Muscle of leg (tissue), 11 donors: ENCODE results near the gene HS3ST5. TPM values are rescaled to one million over a fixed set of nuclear protein-coding genes. Genes with fewer than 3 reads are reported as not detected.

Experiments
- DNase-seq: peaks from one replicate; pipeline ENCODE4 v3.0.0; 2013
- H3K27ac ChIP-seq: one replicate; pipeline ENCODE4 v1.5.1; 2013; ENCODE audit warnings: mild to moderate bottlenecking, low read length, control low read depth
- H3K27me3 ChIP-seq: one replicate; pipeline ENCODE4 v1.6.1; 2013; ENCODE audit warnings: low read length; ENCODE audit not compliant: control insufficient read depth, insufficient read depth
- H3K36me3 ChIP-seq: one replicate; pipeline ENCODE4 v1.6.1; 2013; ENCODE audit warnings: low read length; ENCODE audit not compliant: control insufficient read depth, insufficient read depth
- H3K4me1 ChIP-seq: one replicate; pipeline ENCODE4 v1.6.1; 2013; ENCODE audit warnings: low read length; ENCODE audit not compliant: control insufficient read depth, insufficient read depth
- H3K4me3 ChIP-seq: one replicate; pipeline ENCODE4 v1.5.1; 2013; ENCODE audit warnings: low read length, control low read depth
- H3K9me3 ChIP-seq: replicated peaks from 2 replicates; pipeline ENCODE4 v1.6.1; 2013; ENCODE audit warnings: low read depth, low read length; ENCODE audit not compliant: control insufficient read depth
- WGBS: methylation state at CpG from one replicate; pipeline ENCODE4 v1.1.5; 2013; ENCODE audit warnings: missing lambda C conversion rate; ENCODE audit not compliant: insufficient coverage; 5-methylcytosine and 5-hydroxymethylcytosine counted together
- polyA plus RNA-seq, 8 donors: library from polyadenylated mRNA; unstranded; fragments of 120-200 nt; gene quantifications; one replicate each; pipeline versions ENCODE4 v1.2.1 to v1.2.3, GENCODE V29; 2013; ENCODE audit warnings: inconsistent platforms in 1 of 8, low replicate concordance in 1 of 8; ENCODE audit not compliant: insufficient read length in 8 of 8, insufficient read depth in 1 of 8
- total RNA-seq: library from RNA; stranded (reverse); fragments of 120-200 nt; gene quantifications from one replicate; pipeline ENCODE4 v1.2.4, GENCODE V29; 2013

HS3ST5 gene
- total and polyA plus RNA-seq, 9 donors: 0.22 to 1.0 (median 0.64) TPM

- Histone ChIP-seq H3K36me3 (no peaks in the 10 kb centered on the region), H3K4me1 (no peaks in the 10 kb centered on the region), H3K4me3 (no peak overlapping the region), H3K9me3 (peaks cover 4% of the 10 kb centered on the region), H3K27me3 (no peaks in the 10 kb centered on the region), H3K27ac (no peak overlapping the region)
- DNase-seq: no peak
- WGBS: 100% methylated on average over 1 of the region's 7 CpGs
These were observed 200.6 kb downstream of the HS3ST5 start for GRCh38 chr6:114142258-114142657.

DNA sequence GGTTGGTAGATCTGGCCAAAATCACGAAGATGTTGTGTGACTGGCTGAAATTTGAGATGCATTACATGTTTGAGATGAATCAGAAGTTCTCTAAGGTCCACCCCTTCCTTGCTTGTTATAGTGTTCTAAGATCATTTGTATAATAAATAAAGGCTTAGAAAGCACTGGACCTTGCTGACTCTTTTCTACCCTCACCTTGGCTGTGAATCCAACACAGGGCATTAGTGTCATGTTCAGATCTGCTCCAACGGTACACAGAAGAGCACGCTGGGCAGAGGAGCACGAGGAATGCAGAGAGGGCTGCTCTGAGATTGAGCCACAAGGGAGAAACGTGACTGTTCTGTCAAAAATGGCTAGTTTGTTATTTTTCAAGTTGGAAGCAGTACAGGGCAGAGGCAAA lies 202.4 kb downstream of the HS3ST5 start:
- no peak for DNase-seq
- no peak overlapping the region for H3K27ac ChIP-seq
- no peaks in the 10 kb centered on the region for H3K36me3 ChIP-seq
- no peaks in the 10 kb centered on the region for H3K4me1 ChIP-seq
- H3K9me3 ChIP-seq: no peaks in the 10 kb centered on the region
- no peak overlapping the region for H3K4me3 ChIP-seq
- WGBS: 57% methylated on average over 4 of the region's 5 CpGs
- H3K27me3 ChIP-seq: no peaks in the 10 kb centered on the region

DNA sequence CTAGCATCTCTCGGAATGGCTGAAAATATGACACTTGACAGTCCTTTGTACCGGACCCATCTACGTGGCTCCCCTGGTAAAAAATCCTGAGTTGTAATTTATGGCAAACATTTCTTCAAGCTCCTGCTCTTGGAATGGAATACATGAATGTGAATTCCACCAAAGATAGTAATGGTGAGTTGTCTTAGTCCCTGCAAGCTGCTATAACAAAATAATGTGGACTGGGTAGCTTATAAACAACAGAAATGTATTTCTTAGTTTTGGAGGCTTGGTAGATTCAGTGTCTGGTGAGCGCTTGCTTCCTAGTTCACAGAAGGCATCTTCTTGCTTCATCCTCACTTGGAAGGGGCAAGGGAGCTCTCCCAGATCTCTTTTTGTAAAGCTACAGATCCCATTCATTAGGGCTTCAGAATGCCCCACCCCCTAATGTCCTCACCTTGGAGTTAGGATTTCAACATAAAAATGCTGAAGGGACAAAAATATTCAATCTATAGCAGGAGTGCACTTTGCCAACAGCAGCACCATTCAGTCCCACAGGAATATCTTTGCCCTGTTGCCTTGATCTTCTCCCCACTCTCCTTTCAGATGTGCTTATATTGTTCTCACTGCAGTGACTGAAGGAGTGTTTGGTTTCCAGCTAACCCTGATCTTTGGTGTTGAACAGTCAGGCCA lies 204.1 kb downstream of the HS3ST5 start:
- Histone ChIP-seq H3K4me3 (no peak overlapping the region), H3K4me1 (no peaks in the 10 kb centered on the region), H3K9me3 (no peaks in the 10 kb centered on the region), H3K27ac (no peak overlapping the region), H3K27me3 (no peaks in the 10 kb centered on the region), H3K36me3 (no peaks in the 10 kb centered on the region)
- DNase-seq: no peak
- WGBS: 73% methylated on average over 3 of the region's 4 CpGs

- H3K4me1 ChIP-seq: no peaks in the 10 kb centered on the region
- WGBS: 56% methylated on average over 3 of the region's 5 CpGs
- no peaks in the 10 kb centered on the region for H3K27me3 ChIP-seq
- H3K27ac ChIP-seq: no peak overlapping the region
- no peaks in the 10 kb centered on the region for H3K36me3 ChIP-seq
- no peak overlapping the region for H3K4me3 ChIP-seq
- DNase-seq: no peak
- no peaks in the 10 kb centered on the region for H3K9me3 ChIP-seq
These were observed 207.4 kb downstream of the HS3ST5 start for GRCh38 chr6:114135363-114135971.

GRCh38 chr6:114133816-114134215 lies 209.0 kb downstream of the HS3ST5 start:
- no peak overlapping the region for H3K4me3 ChIP-seq
- H3K9me3 ChIP-seq: no peaks in the 10 kb centered on the region
- no peaks in the 10 kb centered on the region for H3K4me1 ChIP-seq
- no peaks in the 10 kb centered on the region for H3K27me3 ChIP-seq
- no peaks in the 10 kb centered on the region for H3K36me3 ChIP-seq
- DNase-seq: no peak
- 97% methylated on average over 4 of the region's 4 CpGs for WGBS
- H3K27ac ChIP-seq: no peak overlapping the region

- Histone ChIP-seq H3K27me3 (no peaks in the 10 kb centered on the region), H3K4me3 (no peak overlapping the region), H3K9me3 (no peaks in the 10 kb centered on the region), H3K27ac (no peak overlapping the region), H3K36me3 (no peaks in the 10 kb centered on the region), H3K4me1 (no peaks in the 10 kb centered on the region)
- no peak for DNase-seq
- WGBS: no CpG with 5 or more reads among the region's 1 CpG
These were observed 210.9 kb downstream of the HS3ST5 start for GRCh38 chr6:114131945-114132344.

DNA sequence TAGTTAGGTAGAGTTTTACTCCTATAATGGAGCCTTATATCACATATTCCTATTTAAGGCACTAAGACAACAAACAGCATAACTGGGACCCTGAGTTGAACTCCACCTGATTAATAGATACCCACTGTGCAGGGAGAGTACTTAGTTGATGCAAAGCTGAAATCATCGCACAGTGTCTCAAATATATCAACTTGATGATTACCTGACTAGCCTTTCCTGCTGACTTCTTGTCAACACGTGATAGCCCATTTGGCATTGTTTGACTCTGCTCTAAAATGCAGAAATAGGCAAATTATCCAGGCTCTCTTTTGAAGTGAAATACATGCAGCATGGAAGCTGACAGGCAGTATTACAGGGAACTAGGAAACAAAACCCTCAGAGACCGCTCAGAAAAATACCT lies 217.2 kb downstream of the HS3ST5 start:
- 58% methylated on average over 2 of the region's 3 CpGs for whole genome bisulfite sequencing
- no peaks in the 10 kb centered on the region for H3K27me3 ChIP-seq
- DNase-seq: no peak
- H3K36me3 ChIP-seq: no peaks in the 10 kb centered on the region
- no peak overlapping the region for H3K27ac ChIP-seq
- H3K4me3 ChIP-seq: no peak overlapping the region
- H3K9me3 ChIP-seq: no peaks in the 10 kb centered on the region
- H3K4me1 ChIP-seq: peaks cover 2% of the 10 kb centered on the region

GRCh38 chr6:114121913-114122662 lies 220.7 kb downstream of the HS3ST5 start:
- H3K27me3 ChIP-seq: no peaks in the 10 kb centered on the region
- H3K27ac ChIP-seq: no peak overlapping the region
- no peaks in the 10 kb centered on the region for H3K36me3 ChIP-seq
- H3K4me3 ChIP-seq: no peak overlapping the region
- H3K9me3 ChIP-seq: no peaks in the 10 kb centered on the region
- peaks cover 2% of the 10 kb centered on the region for H3K4me1 ChIP-seq
- WGBS: 73% methylated on average over 4 of the region's 5 CpGs
- no peak for DNase-seq

DNA sequence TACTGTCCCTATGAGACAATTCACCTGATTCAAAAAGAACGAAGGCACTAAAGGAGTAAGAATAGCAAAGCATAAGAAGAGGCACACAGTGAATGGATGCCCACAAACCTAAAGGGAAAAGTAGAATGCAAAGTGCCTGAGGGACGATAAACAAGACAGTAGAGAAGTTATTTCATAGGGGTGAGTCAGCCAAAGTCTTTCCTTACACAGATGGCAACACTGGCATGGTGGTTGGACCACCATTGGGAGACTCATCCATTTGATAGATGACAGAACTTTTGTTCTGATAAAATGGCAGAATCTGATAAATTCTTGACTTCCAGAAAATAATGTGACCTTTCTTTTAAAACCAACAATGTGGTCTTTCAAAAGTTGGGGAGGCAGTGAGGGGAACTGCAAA lies 223.8 kb downstream of the HS3ST5 start:
- Histone ChIP-seq H3K27me3 (no peaks in the 10 kb centered on the region), H3K4me3 (no peak overlapping the region), H3K9me3 (no peaks in the 10 kb centered on the region), H3K4me1 (peaks cover 2% of the 10 kb centered on the region), H3K36me3 (no peaks in the 10 kb centered on the region), H3K27ac (no peak overlapping the region)
- DNase-seq: no peak
- 100% methylated on average over 2 of the region's 2 CpGs for WGBS

- no peaks in the 10 kb centered on the region for H3K27me3 ChIP-seq
- H3K36me3 ChIP-seq: no peaks in the 10 kb centered on the region
- no peaks in the 10 kb centered on the region for H3K4me1 ChIP-seq
- H3K27ac ChIP-seq: no peak overlapping the region
- no peaks in the 10 kb centered on the region for H3K9me3 ChIP-seq
- no peak overlapping the region for H3K4me3 ChIP-seq
- no peak for DNase-seq
- WGBS: 83% methylated on average over 1 of the region's 1 CpG
These were observed 227.2 kb downstream of the HS3ST5 start for GRCh38 chr6:114115652-114116051.
